ENCODE data around the gene LOXHD1.

GRCh38 chr18:46471809-46472498 lies 185.1 kb downstream of the LOXHD1 start:
- no peak for TF ChIP-seq CTCF (conservative IDR thresholded peaks at IDR 0.05)
- TF ChIP-seq EZH2 (IDR thresholded peaks at IDR 0.05; ENCODE audit: low read depth), result no peak
